Neural progenitor cell (in vitro differentiated cells): ENCODE measurements around the gene LRFN4. TPM values are rescaled to one million over a fixed set of nuclear protein-coding genes. Genes with fewer than 3 reads are reported as not detected.
A peak's percentile ranks its signal among the peaks of the same experiment; 100 is the strongest.

ENCODE experiments used
- DNase-seq: peaks from one replicate; pipeline ENCODE4 v3.0.0-alpha.2; 2016; ENCODE audit warnings: low spot score
- H2AFZ ChIP-seq: fragments of 200-600 bp; sonication (generic); replicated peaks from 2 replicates; pipeline ENCODE4 v1.6.1; 2016; ENCODE audit warnings: antibody characterized with exemption
- H3F3A ChIP-seq: fragments of 200-600 bp; sonication (generic); 2 replicates; pipeline ENCODE4 v1.6.1; 2016; ENCODE audit warnings: antibody characterized with exemption, low read depth
- H3K27ac ChIP-seq: fragments of 200-600 bp; sonication (generic); 2 replicates; pipeline ENCODE4 v1.5.1; 2016; ENCODE audit warnings: mild to moderate bottlenecking
- H3K27me3 ChIP-seq: fragments of 200-600 bp; sonication (generic); 2 replicates; pipeline ENCODE4 v1.6.1; 2016; ENCODE audit warnings: mild to moderate bottlenecking, moderate library complexity
- H3K36me3 ChIP-seq: fragments of 200-600 bp; sonication (generic); 2 replicates; pipeline ENCODE4 v1.5.1; 2016
- H3K4me1 ChIP-seq: fragments of 200-600 bp; sonication (generic); 2 replicates; pipeline ENCODE4 v1.6.1; 2016; ENCODE audit warnings: mixed run types
- H3K4me2 ChIP-seq: fragments of 200-600 bp; sonication (generic); 2 replicates; pipeline ENCODE4 v1.6.1; 2016
- H3K4me3 ChIP-seq: fragments of 200-600 bp; sonication (generic); 2 replicates; pipeline ENCODE4 v1.5.1; 2016
- H3K79me2 ChIP-seq: fragments of 200-600 bp; sonication (generic); 2 replicates; pipeline ENCODE4 v1.6.1; 2016; ENCODE audit warnings: low read depth
- H3K9ac ChIP-seq: fragments of 200-600 bp; sonication (generic); 2 replicates; pipeline ENCODE4 v1.6.1; 2016
- H3K9me3 ChIP-seq: fragments of 200-600 bp; sonication (generic); 2 replicates; pipeline ENCODE4 v1.5.1; 2016; ENCODE audit warnings: low read depth
- H4K20me1 ChIP-seq: fragments of 200-600 bp; sonication (generic); 2 replicates; pipeline ENCODE4 v1.6.1; 2016; ENCODE audit warnings: low read depth
- H3K27ac Mint-ChIP-seq: 3 replicates; pipeline ENCODE4 v1.8.0; 2021; ENCODE audit warnings: mixed read lengths
- H3K27me3 Mint-ChIP-seq: 2 replicates; pipeline ENCODE4 v1.8.0; 2022; ENCODE audit warnings: low read depth, mild to moderate bottlenecking, inconsistent platforms, moderate library complexity, mixed read lengths; ENCODE audit not compliant: insufficient read depth
- H3K36me3 Mint-ChIP-seq: 3 replicates; pipeline ENCODE4 v1.8.0; 2021; ENCODE audit warnings: mixed read lengths
- H3K4me1 Mint-ChIP-seq: 3 replicates; pipeline ENCODE4 v1.8.0; 2021; ENCODE audit warnings: mixed read lengths
- H3K4me3 Mint-ChIP-seq: 3 replicates; pipeline ENCODE4 v1.8.0; 2021; ENCODE audit warnings: mild to moderate bottlenecking, moderate library complexity, mixed read lengths
- H3K9me3 Mint-ChIP-seq: 3 replicates; pipeline ENCODE4 v1.8.0; 2020; ENCODE audit warnings: mixed read lengths
- EZH2 ChIP-seq: fragments of 200-600 bp; sonication (generic); IDR thresholded peaks from 2 replicates; pipeline ENCODE4 v1.6.1; 2017; ENCODE audit warnings: antibody characterized with exemption, mild to moderate bottlenecking, moderate library complexity
- EZH2phosphoT487 ChIP-seq: fragments of 200-600 bp; sonication (generic); IDR thresholded peaks from 2 replicates; pipeline ENCODE4 v1.6.1; 2017; ENCODE audit warnings: antibody characterized with exemption
- total RNA-seq: library from RNA; depleted of rRNA; stranded (reverse); fragments of >200 nt; gene quantifications from 2 replicates; pipeline ENCODE4 v1.2.3, GENCODE V29; 2015; ENCODE audit warnings: low replicate concordance
- TF ChIP-seq, protein P1 (sequence below): fragments of 200-600 bp; sonication (generic); IDR thresholded peaks from 2 replicates; pipeline ENCODE4 v1.5.1; 2017; ENCODE audit warnings: antibody characterized with exemption, mild to moderate bottlenecking

The LRFN4 gene
- 6.7 and 27.9 TPM in 2 replicates for total RNA-seq

DNA sequence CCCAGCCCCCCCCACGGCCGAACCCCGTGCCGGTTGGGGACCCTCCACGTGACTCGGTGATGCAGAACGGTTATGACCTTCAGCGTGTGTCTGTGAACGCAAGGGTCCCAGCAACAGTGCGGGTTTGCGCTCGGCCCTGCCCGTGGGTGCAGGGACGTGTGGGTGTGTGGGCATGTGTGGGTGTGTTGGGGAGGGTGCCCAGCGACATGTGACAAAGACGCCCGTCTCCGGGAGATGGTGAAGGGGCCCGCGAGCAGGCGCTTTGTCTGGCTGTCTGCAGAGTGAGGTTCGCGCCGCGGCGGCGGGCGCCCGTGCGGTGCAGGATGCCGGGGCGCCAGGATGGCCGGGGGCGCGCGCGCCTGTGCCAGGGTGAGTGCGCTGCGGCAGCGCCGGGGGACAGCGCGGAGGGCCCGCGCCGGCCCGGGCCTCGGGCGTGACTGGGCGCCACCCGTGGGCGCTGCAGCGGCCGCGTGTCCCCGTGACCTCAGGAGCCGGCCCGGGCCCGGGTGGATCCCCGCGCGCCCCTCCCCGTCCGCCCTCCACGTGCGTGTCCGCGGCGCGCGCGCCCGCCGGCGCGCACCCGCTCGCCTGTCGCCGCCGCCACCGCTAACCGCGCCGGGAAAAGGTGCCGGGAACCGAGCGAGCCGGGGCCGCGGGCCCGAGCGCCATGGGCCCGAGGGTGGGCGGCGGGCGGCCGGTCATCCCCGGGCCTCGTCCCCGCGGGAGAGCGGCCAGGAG is at the start of gene LRFN4:
Gene LRFN4, plus strand, starts transcription at position 569 of the 738 bp plus-strand sequence. CDS start 681 bp downstream, outside the sequence.
- Histone ChIP-seq H3F3A (peaks cover 14% of the 10 kb centered on the region), H2AFZ (peak within 1 kb of the TSS; percentile 52), H3K9ac (peak within 1 kb of the TSS; percentile 57), H3K4me3 (peak within 1 kb of the TSS; percentile 69), H3K79me2 (no peaks in the 10 kb centered on the region), H3K9me3 (no peaks in the 10 kb centered on the region), H3K4me2 (peak within 1 kb of the TSS; percentile 83), H3K4me1 (peaks cover 10% of the 10 kb centered on the region), H4K20me1 (peaks cover 5% of the 10 kb centered on the region), H3K27me3 (no peaks in the 10 kb centered on the region), H3K27ac (peak within 1 kb of the TSS; percentile 34), H3K36me3 (no peaks in the 10 kb centered on the region)
- DNase-seq = peak; percentile 87
- peaks cover 2% of the 10 kb centered on the region for H3K9me3 Mint-ChIP-seq
- TF ChIP-seq EZH2phosphoT487 (no peak), EZH2 (no peak)
- TF ChIP-seq, protein P1, sequence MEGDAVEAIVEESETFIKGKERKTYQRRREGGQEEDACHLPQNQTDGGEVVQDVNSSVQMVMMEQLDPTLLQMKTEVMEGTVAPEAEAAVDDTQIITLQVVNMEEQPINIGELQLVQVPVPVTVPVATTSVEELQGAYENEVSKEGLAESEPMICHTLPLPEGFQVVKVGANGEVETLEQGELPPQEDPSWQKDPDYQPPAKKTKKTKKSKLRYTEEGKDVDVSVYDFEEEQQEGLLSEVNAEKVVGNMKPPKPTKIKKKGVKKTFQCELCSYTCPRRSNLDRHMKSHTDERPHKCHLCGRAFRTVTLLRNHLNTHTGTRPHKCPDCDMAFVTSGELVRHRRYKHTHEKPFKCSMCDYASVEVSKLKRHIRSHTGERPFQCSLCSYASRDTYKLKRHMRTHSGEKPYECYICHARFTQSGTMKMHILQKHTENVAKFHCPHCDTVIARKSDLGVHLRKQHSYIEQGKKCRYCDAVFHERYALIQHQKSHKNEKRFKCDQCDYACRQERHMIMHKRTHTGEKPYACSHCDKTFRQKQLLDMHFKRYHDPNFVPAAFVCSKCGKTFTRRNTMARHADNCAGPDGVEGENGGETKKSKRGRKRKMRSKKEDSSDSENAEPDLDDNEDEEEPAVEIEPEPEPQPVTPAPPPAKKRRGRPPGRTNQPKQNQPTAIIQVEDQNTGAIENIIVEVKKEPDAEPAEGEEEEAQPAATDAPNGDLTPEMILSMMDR = no peak
- H3K36me3 Mint-ChIP-seq = no peaks in the 10 kb centered on the region
- no peak within 1 kb of the TSS for H3K27ac Mint-ChIP-seq
- H3K4me1 Mint-ChIP-seq = peaks cover 13% of the 10 kb centered on the region
- peaks cover 15% of the 10 kb centered on the region for H3K27me3 Mint-ChIP-seq
- H3K4me3 Mint-ChIP-seq = peak within 1 kb of the TSS; percentile 96

DNA sequence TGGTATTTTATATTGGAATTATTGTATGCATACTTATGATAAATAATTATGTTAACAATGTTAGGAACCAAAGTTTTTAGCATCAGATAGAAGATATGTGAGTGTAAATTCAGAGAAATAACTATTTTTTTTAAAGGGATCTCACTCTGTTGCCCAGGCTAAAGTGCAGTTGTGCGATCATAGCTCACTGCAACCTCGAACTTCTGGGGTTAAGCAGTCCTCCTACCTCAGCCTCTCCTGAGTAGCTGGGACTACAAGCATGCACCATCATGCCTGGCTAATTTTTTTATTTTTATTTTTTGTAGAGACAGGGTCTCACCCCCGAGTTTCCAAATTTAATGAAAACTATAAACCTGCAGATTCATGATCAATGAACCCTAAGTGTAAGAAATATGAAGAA is 47.3 kb upstream of the LRFN4 start:
- Histone ChIP-seq H2AFZ (no peak overlapping the region), H3F3A (peaks cover 22% of the 10 kb centered on the region), H3K9ac (no peak overlapping the region), H3K27ac (no peak overlapping the region), H3K27me3 (no peaks in the 10 kb centered on the region), H3K4me3 (no peak overlapping the region), H3K4me1 (peaks cover 9% of the 10 kb centered on the region), H3K4me2 (no peak overlapping the region), H3K9me3 (no peaks in the 10 kb centered on the region), H4K20me1 (no peaks in the 10 kb centered on the region), H3K36me3 (peaks cover 4% of the 10 kb centered on the region), H3K79me2 (no peaks in the 10 kb centered on the region)
- no peak for DNase-seq
- Mint-ChIP-seq H3K4me1 (peaks cover 2% of the 10 kb centered on the region), H3K36me3 (peaks cover 11% of the 10 kb centered on the region), H3K27ac (no peak overlapping the region), H3K27me3 (peaks cover 3% of the 10 kb centered on the region), H3K9me3 (no peaks in the 10 kb centered on the region), H3K4me3 (no peak overlapping the region)
- TF ChIP-seq, protein P1 = no peak
- TF ChIP-seq EZH2 (no peak), EZH2phosphoT487 (no peak)

DNA sequence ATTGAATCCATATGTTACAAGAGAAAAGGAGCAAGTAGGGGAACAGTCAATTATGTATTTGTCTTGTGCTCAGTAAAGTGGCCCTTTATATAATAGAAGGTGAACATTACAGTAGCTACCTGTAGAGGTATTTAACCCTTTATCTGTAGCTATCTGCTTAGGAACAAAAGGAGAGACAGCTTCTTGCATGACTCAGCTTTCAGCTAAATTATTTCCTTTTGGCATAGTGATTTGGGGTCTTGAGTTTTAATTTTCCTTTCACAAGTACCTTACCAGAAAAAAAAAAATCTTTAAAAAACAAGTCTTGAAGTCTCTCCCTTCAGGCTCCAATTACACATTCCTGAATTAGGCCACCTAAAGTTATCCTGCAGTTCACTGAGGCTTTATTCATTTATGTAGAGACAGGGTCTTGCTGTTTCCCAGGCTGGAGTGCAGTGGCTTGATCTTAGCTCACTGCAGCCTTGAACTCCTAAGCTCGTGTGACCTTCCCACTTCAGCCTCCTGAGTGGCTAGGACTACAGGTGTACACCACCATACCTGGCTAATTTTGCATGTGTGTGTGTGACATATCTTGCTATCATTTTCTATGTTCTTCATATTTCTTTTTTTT is 46.2 kb upstream of the LRFN4 start:
- TF ChIP-seq EZH2 = no peak
- TF ChIP-seq, protein P1 = no peak
- TF ChIP-seq EZH2phosphoT487 = no peak
- Histone ChIP-seq H3F3A (peaks cover 22% of the 10 kb centered on the region), H3K27me3 (no peaks in the 10 kb centered on the region), H3K9ac (no peak overlapping the region), H2AFZ (no peak overlapping the region), H4K20me1 (no peaks in the 10 kb centered on the region), H3K4me1 (peaks cover 9% of the 10 kb centered on the region), H3K9me3 (no peaks in the 10 kb centered on the region), H3K79me2 (no peaks in the 10 kb centered on the region), H3K4me2 (no peak overlapping the region), H3K4me3 (no peak overlapping the region), H3K27ac (no peak overlapping the region), H3K36me3 (peaks cover 4% of the 10 kb centered on the region)
- no peak overlapping the region for H3K4me3 Mint-ChIP-seq
- H3K4me1 Mint-ChIP-seq = peaks cover 2% of the 10 kb centered on the region
- peaks cover 3% of the 10 kb centered on the region for H3K27me3 Mint-ChIP-seq
- no peak for DNase-seq
- H3K36me3 Mint-ChIP-seq = peaks cover 11% of the 10 kb centered on the region
- H3K27ac Mint-ChIP-seq = no peak overlapping the region
- H3K9me3 Mint-ChIP-seq = no peaks in the 10 kb centered on the region
